Stimulated activated CD4-positive, alpha-beta T cell treated with anti-CD3 and anti-CD28 coated beads, Interleukin-12 subunit alpha, Interleukin-12 subunit beta, amount 100 ng/mL, for 48 hours (primary cell): Measurements from ENCODE around the gene SYS1.
"Not testable (repeated sequence)": the region's sequence is repeated elsewhere in the genome, so short reads cannot be mapped to it uniquely, and the experiment has no call there.

Experiments used
- DNase-seq, 3 donors: peaks; one replicate each; pipeline ENCODE4 v3.0.0-alpha.2; 2020; ENCODE audit warnings: low read depth in 2 of 3, low spot score in 1 of 3

SYS1 gene

GRCh38 chr20:45339799-45340198 lies 23.2 kb upstream of the SYS1 start:
- DNase-seq, result no peak

GRCh38 chr20:45340236-45340847 lies 22.6 kb upstream of the SYS1 start:
- DNase-seq, result no peak

GRCh38 chr20:45340951-45341350 lies 22.0 kb upstream of the SYS1 start:
- DNase-seq, result no peak

- no peak for DNase-seq
These were observed 21.4 kb upstream of the SYS1 start for GRCh38 chr20:45341579-45341938.

GRCh38 chr20:45341939-45342854 lies 20.8 kb upstream of the SYS1 start:
- no peak for DNase-seq

GRCh38 chr20:45342855-45343531 lies 20.0 kb upstream of the SYS1 start:
- no peak for DNase-seq

GRCh38 chr20:45343532-45344167 lies 19.3 kb upstream of the SYS1 start:
- no peak for DNase-seq

GRCh38 chr20:45344168-45344860 lies 18.6 kb upstream of the SYS1 start:
- DNase-seq, result no peak

- no peak for DNase-seq
These were observed 17.6 kb upstream of the SYS1 start for GRCh38 chr20:45345104-45345936.

GRCh38 chr20:45346291-45346718 lies 16.7 kb upstream of the SYS1 start:
- no peak for DNase-seq

GRCh38 chr20:45346851-45347250 lies 16.1 kb upstream of the SYS1 start:
- DNase-seq, result no peak

GRCh38 chr20:45347297-45347935 lies 15.5 kb upstream of the SYS1 start:
- DNase-seq, result no peak

GRCh38 chr20:45347936-45348778 lies 14.8 kb upstream of the SYS1 start, which contains the start of gene SDC4:
TSS of gene SDC4 (minus strand) at chr20:45348424. CDS start at chr20:45348384, 40 bp downstream.
- DNase-seq, result peak; percentile 38 to 58 (median 45)

GRCh38 chr20:45350217-45350616 lies 12.7 kb upstream of the SYS1 start:
- DNase-seq, result no peak

- DNase-seq, result not testable (repeated sequence)
These were observed 12.2 kb upstream of the SYS1 start for GRCh38 chr20:45350795-45351194.

GRCh38 chr20:45352729-45353128 lies 10.2 kb upstream of the SYS1 start:
- no peak for DNase-seq

- DNase-seq, result no peak
These were observed 9.2 kb upstream of the SYS1 start for GRCh38 chr20:45353746-45354145.

GRCh38 chr20:45354423-45355208 lies 8.3 kb upstream of the SYS1 start:
- no peak for DNase-seq
